DND-41 (cell line): Measurements from ENCODE around the gene FUZ.

Experiments used
- EZH2 ChIP-seq: IDR thresholded peaks from 3 replicates; pipeline ENCODE4 v1.6.1; 2012; ENCODE audit warnings: borderline replicate concordance, low read depth, mild to moderate bottlenecking, moderate library complexity, low read length, inconsistent platforms; ENCODE audit not compliant: severe bottlenecking
- TF ChIP-seq, protein P1 (sequence below): IDR thresholded peaks from 2 replicates; pipeline ENCODE4 v1.5.1; 2012; ENCODE audit warnings: borderline replicate concordance, low read length, moderate library complexity, mild to moderate bottlenecking; ENCODE audit not compliant: poor library complexity, severe bottlenecking; ENCODE audit errors: extremely low read depth

- TF ChIP-seq, protein P1, sequence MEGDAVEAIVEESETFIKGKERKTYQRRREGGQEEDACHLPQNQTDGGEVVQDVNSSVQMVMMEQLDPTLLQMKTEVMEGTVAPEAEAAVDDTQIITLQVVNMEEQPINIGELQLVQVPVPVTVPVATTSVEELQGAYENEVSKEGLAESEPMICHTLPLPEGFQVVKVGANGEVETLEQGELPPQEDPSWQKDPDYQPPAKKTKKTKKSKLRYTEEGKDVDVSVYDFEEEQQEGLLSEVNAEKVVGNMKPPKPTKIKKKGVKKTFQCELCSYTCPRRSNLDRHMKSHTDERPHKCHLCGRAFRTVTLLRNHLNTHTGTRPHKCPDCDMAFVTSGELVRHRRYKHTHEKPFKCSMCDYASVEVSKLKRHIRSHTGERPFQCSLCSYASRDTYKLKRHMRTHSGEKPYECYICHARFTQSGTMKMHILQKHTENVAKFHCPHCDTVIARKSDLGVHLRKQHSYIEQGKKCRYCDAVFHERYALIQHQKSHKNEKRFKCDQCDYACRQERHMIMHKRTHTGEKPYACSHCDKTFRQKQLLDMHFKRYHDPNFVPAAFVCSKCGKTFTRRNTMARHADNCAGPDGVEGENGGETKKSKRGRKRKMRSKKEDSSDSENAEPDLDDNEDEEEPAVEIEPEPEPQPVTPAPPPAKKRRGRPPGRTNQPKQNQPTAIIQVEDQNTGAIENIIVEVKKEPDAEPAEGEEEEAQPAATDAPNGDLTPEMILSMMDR = no peak
- no peak for TF ChIP-seq EZH2
Measured at GRCh38 chr19:49831592-49831991, 18.5 kb upstream of the FUZ start.
